K562 (cell line): Measurements from ENCODE around the gene CRLF1. TPM values are rescaled to one million over a fixed set of nuclear protein-coding genes. Genes with fewer than 3 reads are reported as not detected.
A peak's percentile ranks its signal among the peaks of the same experiment; 100 is the strongest.

Source experiments
- GTF2A2 ChIP-seq: IDR thresholded peaks from 2 replicates; pipeline ENCODE4 v1.6.1; 2016; ENCODE audit warnings: mild to moderate bottlenecking, missing genetic modification characterization, missing compliant biosample characterization
- NR2C1 ChIP-seq, 2 experiments: fragments of 450-650 bp; IDR thresholded peaks; 2 replicates each; pipeline ENCODE4 v1.6.1; 2017; ENCODE audit warnings: mild to moderate bottlenecking in 2 of 2, antibody characterized with exemption in 1 of 2, inconsistent platforms in 1 of 2, missing compliant biosample characterization in 1 of 2, missing genetic modification characterization in 1 of 2
- OTX1 ChIP-seq: fragments of 450-650 bp; formaldehyde crosslinking; IDR thresholded peaks from 2 replicates; pipeline ENCODE4 v1.4.0; 2022; ENCODE audit warnings: mild to moderate bottlenecking
- RBM17 ChIP-seq: fragments of 200-400 bp; formaldehyde crosslinking; IDR thresholded peaks from 2 replicates; pipeline ENCODE4 v1.6.1; 2017; ENCODE audit warnings: low read depth, mild to moderate bottlenecking, low read length, borderline replicate concordance
- REST ChIP-seq, 2 experiments: fragments of 450-650 bp; formaldehyde crosslinking in 1 of 2; IDR thresholded peaks; 2 replicates each; pipeline versions ENCODE4 v1.4.0 to v1.6.1; 2014 to 2020; ENCODE audit warnings: mild to moderate bottlenecking in 2 of 2, borderline replicate concordance in 1 of 2, low read depth in 1 of 2
- ZNF212 ChIP-seq: fragments of 450-650 bp; formaldehyde crosslinking; IDR thresholded peaks from 2 replicates; pipeline ENCODE4 v1.4.0; 2020; ENCODE audit warnings: mild to moderate bottlenecking
- polyA plus RNA-seq, 8 experiments: library from polyadenylated mRNA; depleted of rRNA in 4 of 8; stranded (reverse) in 5 of 8; unstranded in 3 of 8; fragments of >200 nt; fragmentation: Nextera tagmentation in 2 of 8; fragmentation: Illumina TruSeq in 1 of 8; extraction: Ambion mirVana in 2 of 8; extraction: Trizol in 1 of 8; gene quantifications; 2 replicates each; pipeline versions ENCODE4 v1.2.1 to v1.2.3, GENCODE V29; 2011 to 2014; ENCODE audit warnings: inconsistent platforms in 1 of 8, missing spikeins in 1 of 8
- total RNA-seq, 7 experiments: library from RNA; depleted of rRNA in 6 of 7; stranded (reverse); fragments of >200 nt in 6 of 7; fragmentation: Illumina TruSeq in 2 of 7; extraction: Trizol in 2 of 7; gene quantifications; 2 replicates each; pipeline versions ENCODE4 v1.2.1 to v1.2.3, GENCODE V29; 2011 to 2021; ENCODE audit warnings: low replicate concordance in 1 of 7
- TF ChIP-seq, protein P1 (sequence below): sonication (generic); formaldehyde crosslinking; IDR thresholded peaks from 2 replicates; pipeline ENCODE4 v1.8.0; 2023; ENCODE audit warnings: missing genetic modification reagents, mild to moderate bottlenecking, borderline replicate concordance
- TF ChIP-seq, protein P2 (sequence below): IDR thresholded peaks from 3 replicates; pipeline ENCODE4 v1.6.1; 2011; ENCODE audit warnings: borderline replicate concordance, mild to moderate bottlenecking, moderate library complexity; ENCODE audit not compliant: insufficient read length; ENCODE audit errors: extremely low read depth

The CRLF1 gene
- total and polyA plus RNA-seq, 9 of the 15 experiments (the other 6 are each of a cell fraction or from before 2014, with no cell fraction given), result 0.85 to 3.6 (median 1.7) TPM

DNA sequence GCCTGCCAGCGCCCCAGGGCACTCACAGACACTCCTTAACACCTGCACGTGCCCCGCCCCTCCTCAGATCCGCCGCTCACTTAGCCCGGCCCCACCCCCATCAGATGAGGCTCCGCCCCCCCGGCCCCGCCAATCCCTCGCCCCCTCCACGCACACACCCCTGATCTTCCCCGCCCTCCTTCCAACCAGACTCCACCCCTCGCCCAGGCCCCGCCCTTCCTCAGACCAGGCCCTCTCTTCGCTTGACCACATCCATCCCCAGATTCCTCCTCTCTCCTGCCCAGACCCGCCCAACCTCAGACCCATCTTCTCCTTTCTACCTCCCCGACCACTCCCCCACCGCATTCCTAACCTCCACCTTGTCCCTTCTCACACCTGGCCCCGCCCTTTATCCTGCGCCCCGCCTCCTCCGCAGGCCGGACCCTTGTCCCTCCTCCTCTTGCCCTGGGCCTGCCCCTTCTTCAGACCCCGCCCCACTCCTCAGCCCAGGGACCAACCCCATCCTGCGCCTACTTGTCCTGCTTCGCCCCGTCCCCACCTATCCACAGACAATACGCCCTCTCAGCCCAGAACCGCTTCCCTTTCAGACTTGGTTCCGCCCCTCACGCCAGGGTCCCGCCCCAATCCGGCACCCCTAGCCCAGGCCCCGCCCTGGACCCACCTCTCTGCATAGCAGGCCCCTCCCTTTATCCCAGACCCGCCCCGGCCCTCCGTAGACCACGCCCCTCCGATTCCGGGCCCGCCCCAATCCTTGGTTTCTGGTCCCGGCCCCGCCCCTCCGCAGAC is 29.8 kb upstream of the CRLF1 start (continued):
- TF ChIP-seq, protein P1, sequence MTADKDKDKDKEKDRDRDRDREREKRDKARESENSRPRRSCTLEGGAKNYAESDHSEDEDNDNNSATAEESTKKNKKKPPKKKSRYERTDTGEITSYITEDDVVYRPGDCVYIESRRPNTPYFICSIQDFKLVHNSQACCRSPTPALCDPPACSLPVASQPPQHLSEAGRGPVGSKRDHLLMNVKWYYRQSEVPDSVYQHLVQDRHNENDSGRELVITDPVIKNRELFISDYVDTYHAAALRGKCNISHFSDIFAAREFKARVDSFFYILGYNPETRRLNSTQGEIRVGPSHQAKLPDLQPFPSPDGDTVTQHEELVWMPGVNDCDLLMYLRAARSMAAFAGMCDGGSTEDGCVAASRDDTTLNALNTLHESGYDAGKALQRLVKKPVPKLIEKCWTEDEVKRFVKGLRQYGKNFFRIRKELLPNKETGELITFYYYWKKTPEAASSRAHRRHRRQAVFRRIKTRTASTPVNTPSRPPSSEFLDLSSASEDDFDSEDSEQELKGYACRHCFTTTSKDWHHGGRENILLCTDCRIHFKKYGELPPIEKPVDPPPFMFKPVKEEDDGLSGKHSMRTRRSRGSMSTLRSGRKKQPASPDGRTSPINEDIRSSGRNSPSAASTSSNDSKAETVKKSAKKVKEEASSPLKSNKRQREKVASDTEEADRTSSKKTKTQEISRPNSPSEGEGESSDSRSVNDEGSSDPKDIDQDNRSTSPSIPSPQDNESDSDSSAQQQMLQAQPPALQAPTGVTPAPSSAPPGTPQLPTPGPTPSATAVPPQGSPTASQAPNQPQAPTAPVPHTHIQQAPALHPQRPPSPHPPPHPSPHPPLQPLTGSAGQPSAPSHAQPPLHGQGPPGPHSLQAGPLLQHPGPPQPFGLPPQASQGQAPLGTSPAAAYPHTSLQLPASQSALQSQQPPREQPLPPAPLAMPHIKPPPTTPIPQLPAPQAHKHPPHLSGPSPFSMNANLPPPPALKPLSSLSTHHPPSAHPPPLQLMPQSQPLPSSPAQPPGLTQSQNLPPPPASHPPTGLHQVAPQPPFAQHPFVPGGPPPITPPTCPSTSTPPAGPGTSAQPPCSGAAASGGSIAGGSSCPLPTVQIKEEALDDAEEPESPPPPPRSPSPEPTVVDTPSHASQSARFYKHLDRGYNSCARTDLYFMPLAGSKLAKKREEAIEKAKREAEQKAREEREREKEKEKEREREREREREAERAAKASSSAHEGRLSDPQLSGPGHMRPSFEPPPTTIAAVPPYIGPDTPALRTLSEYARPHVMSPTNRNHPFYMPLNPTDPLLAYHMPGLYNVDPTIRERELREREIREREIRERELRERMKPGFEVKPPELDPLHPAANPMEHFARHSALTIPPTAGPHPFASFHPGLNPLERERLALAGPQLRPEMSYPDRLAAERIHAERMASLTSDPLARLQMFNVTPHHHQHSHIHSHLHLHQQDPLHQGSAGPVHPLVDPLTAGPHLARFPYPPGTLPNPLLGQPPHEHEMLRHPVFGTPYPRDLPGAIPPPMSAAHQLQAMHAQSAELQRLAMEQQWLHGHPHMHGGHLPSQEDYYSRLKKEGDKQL, result no peak
- TF ChIP-seq OTX1 (CRISPR knock-in tag), result peak; percentile 98
- no peak for TF ChIP-seq NR2C1 (IDR thresholded peaks at IDR 0.05)
- no peak for TF ChIP-seq NR2C1 (tag; IDR thresholded peaks at IDR 0.05)
- no peak for TF ChIP-seq REST (IDR thresholded peaks at IDR 0.05; ENCODE audit: borderline replicate concordance)
- peak; percentile 64; the same call in 1 of the 2 replicates for TF ChIP-seq REST (CRISPR knock-in tag; IDR thresholded peaks at IDR 0.05; ENCODE audit: low read depth)
- no peak for TF ChIP-seq RBM17
- no peak for TF ChIP-seq GTF2A2 (tag)
- TF ChIP-seq, protein P2, sequence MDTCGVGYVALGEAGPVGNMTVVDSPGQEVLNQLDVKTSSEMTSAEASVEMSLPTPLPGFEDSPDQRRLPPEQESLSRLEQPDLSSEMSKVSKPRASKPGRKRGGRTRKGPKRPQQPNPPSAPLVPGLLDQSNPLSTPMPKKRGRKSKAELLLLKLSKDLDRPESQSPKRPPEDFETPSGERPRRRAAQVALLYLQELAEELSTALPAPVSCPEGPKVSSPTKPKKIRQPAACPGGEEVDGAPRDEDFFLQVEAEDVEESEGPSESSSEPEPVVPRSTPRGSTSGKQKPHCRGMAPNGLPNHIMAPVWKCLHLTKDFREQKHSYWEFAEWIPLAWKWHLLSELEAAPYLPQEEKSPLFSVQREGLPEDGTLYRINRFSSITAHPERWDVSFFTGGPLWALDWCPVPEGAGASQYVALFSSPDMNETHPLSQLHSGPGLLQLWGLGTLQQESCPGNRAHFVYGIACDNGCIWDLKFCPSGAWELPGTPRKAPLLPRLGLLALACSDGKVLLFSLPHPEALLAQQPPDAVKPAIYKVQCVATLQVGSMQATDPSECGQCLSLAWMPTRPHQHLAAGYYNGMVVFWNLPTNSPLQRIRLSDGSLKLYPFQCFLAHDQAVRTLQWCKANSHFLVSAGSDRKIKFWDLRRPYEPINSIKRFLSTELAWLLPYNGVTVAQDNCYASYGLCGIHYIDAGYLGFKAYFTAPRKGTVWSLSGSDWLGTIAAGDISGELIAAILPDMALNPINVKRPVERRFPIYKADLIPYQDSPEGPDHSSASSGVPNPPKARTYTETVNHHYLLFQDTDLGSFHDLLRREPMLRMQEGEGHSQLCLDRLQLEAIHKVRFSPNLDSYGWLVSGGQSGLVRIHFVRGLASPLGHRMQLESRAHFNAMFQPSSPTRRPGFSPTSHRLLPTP, result no peak
- TF ChIP-seq ZNF212 (CRISPR knock-in tag), result no peak
